Limb (tissue), 2 donors: ENCODE results near the gene SRSF6.
"Not testable (repeated sequence)": the region's sequence is repeated elsewhere in the genome, so short reads cannot be mapped to it uniquely, and the experiment has no call there.

Source experiments
- DNase-seq, 2 donors: peaks; one replicate each; pipeline ENCODE4 v3.0.0-alpha.2; 2016; ENCODE audit errors: extremely low spot score in 2 of 2

Gene SRSF6

DNA sequence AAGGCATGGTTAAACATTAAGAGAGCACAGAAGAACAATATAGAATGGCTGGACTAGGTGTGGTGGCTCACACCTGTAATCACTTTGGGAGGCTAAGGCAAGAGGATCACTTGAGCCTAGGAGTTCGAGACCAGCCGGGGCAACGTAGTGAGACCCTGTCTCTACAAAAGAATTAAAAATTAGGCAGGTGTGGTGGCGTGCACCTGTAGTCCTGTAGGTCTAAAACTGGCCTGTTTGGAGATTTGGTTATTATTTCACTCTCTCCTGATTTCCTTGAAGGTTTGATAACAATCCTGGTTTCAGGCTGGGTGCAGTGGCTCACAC is 15.6 kb downstream of the SRSF6 start:
- no peak for DNase-seq

DNA sequence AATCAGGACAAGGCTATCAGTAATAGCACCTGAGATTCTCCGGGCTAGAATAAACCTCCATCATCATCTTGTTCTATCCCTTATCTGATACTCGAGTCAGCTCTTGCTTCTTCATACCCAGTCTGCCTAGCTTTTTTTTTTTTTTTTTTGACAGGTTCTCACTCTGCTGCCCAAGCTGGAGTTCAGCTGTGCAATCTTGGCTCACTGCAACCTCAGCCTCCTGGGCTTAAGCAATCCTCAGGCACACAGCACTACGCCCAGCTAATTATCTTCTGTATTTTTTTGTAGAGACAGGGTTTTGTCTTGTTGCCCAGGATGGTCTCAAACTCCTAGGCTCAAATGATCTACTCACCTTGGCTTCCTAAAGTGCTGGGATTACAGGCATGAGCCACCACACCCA is 19.5 kb downstream of the SRSF6 start:
- no peak for DNase-seq

DNA sequence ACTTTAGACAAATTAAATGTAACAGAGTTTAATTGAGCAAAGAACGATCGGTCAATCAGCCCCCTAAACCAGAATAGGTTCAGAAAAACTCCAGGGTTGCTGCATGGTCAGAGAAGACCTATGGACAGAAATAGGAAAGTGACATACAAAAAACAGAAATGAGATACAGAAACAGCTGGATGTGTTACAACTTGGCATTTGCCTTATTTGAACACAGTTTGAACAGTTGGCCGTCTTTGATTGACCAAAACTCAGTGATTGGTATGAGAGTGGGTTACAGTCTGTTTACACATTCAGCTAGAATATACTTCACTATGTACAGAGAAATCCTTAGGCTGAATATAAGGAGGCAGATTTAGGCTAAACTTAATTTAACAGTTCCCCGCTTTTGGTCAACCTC is 19.9 kb downstream of the SRSF6 start:
- DNase-seq: no peak

DNA sequence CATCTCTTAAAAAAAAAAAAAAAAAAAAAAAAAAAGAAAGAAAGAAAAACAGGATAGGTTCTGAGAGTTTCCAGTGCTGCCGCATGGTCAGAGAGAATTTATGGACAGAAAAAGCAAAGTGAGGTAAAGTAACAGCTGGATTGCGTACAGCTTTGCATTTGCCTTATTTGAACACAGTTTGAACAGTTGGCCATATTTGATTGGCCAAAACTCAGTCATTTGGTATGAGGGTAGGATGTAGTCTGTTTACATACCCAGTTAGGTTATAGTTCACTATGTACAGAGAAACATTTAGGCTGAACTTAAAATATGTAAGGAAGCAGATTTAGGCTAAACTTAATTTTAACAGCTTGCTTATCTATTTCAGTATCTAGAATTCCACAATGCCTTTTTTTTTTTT is 32.3 kb downstream of the SRSF6 start:
- DNase-seq: no peak

DNA sequence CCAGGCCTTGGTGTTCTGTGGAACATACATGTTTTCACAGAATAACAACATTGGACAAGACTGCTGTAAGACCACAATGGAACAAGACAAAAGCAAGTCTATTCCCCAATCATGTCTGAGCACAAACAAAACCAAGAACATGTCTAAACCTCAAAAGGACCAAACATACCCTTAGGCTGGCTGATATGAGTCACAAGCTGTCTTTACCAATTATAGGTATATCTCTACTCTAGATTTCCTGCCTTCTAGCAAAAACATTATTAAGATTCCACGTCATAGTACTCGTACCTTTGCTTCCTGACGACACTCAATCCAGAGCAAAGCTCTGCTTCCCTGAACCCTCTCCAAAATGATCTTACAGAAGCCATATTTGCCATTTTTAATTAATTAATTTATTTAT is 34.4 kb downstream of the SRSF6 start:
- DNase-seq: no peak

DNA sequence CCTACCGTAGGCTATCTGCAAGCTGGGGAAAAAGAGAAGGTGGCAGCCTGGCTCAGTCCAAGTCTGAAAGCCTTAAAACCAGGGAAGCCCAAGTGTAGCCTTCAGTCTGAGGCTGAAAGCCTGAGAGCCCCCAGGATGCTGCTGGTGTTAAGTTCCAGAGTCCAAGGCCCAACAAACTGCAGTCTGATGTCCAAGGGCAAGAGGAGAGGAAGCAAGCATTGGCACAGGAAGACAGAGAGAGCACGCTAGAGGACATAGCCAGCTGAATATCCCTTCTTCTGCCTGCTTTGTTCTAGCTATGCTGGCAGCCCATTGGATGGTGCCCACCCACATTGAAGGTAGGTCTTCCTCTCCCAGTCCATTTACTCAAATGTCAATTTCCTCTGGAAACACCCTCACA is 37.7 kb downstream of the SRSF6 start:
- DNase-seq: no peak

DNA sequence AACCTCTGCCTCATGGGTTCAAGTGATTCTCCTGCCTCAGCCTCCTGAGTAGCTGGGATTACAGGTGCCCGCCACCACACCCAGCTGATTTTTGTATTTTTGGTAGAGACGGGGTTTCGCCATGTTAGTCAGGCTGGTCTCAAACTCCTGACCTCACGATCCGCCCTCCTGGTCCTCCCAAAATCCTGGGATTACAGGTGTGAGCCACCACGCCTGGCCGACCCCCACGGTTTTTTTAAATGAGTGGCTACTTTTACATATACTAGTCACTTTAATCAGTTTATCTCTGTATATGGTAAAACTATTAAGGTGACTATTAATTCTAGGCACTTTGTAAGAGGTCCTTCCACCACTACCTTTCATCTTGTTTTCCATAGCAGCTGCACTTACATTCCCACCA is 44.3 kb downstream of the SRSF6 start:
- DNase-seq: not testable (repeated sequence)

DNA sequence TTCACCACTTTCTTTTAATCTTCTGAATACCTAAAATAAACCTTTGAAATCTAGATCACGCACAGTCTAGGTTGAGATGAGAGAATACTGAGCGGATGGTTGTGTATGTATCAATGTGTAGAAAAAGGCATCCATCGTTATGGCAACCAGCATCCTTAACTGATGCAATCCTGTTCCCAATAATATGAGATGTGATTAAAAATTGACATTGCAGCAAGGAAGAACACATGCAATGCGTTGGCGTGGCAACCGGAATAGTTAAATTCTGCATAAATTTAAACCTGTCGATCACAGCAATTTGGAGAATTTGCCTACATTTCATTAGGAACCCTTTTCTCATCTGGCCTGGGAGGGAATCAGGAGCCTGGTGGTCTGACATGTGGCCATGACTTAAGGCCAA is 48.5 kb downstream of the SRSF6 start:
- DNase-seq: no peak

DNA sequence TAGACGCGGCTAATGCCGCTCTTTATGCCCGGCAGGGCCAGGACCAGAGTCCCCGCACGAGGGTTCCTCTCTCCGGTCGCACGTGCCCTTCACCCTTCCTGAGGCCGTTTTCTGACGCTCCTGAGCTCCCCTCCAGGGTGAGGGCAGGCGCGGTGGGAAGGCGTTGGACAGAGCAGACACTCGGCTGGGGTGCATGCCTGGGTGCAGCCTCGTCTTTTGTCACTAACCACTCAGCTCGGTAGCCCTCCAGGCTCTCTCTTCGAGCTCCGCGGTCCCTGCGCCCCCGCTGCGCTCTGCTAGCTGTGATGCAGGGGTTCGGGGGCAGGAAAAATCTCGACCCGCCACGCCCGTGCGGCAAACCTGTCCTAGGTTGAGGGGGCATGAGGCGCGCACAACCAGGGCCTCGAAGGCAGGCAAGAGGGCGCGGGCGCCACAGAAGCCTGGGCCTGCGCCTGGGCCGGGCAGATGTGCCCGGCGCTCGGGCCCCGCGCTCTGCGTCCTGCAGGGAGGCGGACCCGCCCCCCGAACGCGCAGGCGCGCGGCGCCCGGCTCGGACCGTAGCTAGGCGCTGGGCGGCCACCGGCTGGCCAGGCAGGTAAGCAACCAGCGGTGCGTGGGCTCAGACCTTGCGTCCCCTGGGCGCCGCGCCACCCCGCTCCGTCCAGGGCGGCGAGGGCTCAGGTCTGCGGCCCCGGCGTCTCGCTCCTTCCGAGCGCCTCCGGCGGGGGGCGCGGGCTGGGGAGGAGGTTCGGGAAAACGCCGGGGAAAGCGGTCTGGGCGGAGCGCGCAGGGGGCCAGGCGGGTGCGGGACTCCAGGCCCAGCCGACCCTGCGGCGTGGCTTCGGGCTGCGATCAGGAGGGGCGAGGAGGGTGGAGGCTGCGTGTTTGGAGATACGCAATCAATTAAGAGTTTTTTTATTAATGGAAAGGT is 49.7 kb downstream of the SRSF6 start, which contains the start of gene L3MBTL1:
TSS of gene L3MBTL1 (plus strand) at position 548 of the 931 bp plus-strand sequence. CDS start 5,807 bp downstream, outside the sequence.
- DNase-seq: peak in 1 of 2 donors; percentile 76

DNA sequence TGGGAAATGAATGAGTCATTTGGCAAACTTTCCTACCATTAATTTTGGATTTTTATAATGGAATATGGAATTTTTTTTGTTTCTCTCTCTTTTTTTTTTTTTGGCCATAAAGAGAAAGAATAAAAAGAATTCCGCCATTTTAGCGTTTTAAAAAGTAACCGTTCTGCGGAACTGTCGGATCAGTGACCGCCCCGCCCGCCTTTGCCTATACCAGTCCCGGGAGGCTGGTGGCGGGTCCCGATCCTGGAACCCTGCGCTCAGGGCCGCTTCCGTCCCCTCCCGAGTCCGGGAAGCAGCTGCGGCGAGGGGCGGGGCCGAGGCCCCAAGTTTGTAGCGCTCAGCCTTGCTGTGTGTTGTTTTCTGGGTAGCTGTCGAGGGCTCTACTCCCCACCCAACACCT is 50.4 kb downstream of the SRSF6 start:
- peak in 1 of 2 donors; percentile 43 for DNase-seq

DNA sequence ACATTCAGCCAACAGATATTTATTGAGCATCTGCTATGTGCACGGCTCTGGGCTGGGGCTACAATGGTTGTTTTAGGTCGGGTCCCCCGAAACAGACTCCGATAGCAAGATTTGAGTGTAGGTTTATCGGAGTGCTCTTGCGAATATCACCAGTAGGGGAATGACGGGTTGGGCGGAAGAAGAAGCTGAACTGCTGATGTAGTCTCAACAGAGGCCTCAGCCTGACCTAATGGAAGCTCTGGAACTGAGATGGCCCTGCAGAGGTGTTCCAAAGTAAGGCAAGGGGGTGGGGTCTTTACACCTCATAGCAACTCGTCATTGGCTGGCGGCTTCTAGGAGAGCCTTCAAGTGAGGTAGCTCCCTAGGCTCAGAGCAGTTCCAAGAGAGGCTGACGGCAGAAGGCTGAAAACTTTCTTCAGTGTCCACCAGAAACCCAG is 50.9 kb downstream of the SRSF6 start:
- no peak for DNase-seq

DNA sequence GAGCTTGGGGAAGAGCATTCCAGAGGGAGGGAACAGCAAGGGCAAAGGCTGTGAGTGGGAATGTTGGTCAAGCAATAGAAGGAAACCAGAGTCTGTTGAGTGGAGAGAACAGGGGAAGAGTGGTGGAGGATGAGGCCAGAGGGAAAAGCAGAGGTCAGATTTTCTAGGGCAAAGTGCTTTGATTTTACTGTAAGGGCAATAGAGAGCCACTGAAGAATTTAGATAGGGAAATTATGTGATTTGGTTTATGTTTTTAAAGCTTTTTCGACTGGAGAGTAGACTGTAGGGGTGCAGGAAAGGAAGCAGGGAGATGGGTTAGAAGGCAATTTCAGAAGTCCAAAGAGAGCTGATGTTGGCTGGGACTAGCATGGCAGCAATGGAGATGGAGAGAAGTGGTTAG is 54.2 kb downstream of the SRSF6 start:
- DNase-seq: no peak

DNA sequence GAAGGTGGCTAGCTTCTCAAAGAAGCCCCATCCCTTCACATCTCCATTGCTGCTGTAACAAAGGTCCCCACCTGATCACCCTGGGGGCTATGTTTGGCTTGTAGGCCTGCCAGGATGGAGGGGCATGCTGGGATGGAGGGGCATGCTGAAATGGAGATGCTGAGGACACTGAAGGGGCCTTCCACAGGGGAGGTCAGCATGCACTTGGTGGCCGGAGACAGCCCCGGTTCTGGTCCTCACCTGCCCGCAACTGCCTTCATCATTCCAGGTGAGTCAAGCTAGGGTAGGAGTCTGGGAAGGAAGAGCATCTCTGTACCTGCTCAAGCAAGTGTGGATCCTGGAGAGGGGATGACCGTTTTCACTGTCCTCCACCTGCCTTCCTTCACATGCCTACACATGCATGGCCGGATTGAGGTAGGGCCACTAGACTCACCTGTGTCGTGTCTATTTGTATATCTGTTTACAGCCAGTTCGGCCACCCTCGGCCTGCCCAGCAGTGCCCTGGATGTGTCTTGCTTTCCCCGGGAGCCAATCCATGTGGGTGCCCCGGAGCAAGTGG is 55.8 kb downstream of the SRSF6 start:
- no peak for DNase-seq
